Ovary (tissue), 3 donors: ENCODE data around the gene LDLRAD4.

ENCODE experiments used
- CTCF ChIP-seq, 3 donors: fragments of 450-650 bp in 2 of 3; fragments of 200-600 bp in 1 of 3; IDR thresholded peaks; one replicate each; pipeline versions ENCODE4 v1.5.1 to v1.8.0; 2016 to 2022; ENCODE audit warnings: antibody characterized with exemption in 3 of 3, mild to moderate bottlenecking in 1 of 3
- EP300 ChIP-seq: sonication (generic); formaldehyde crosslinking; IDR thresholded peaks from one replicate; pipeline ENCODE4 v1.6.1; 2017; ENCODE audit warnings: antibody characterized with exemption
- donor health status: DM: no; HTN: no; CAD: no.

DNA sequence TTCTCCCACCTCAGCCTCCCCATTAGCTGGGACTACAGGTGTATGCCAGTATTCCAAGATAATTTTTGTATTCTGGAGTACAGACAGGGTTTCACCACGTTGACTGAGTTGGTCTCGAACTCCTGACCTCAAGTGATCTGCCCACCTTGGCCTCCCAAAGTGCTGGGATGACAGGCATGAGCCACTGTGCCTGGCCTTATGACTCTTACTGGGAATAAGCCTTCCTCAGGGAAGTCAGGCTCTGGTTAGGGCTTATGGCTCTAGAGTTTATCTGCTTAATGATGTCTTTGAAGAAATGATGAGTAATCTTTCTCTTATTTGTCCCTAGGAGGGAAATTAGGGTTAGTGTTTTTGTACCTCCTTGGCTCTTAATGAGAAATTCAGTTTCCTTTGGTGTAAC lies 320.1 kb downstream of the LDLRAD4 start:
- TF ChIP-seq CTCF (IDR thresholded peaks at IDR 0.05): no peak
- TF ChIP-seq EP300: no peak
